ENCODE results near the gene FHOD3.

The FHOD3 gene

GRCh38 chr18:36536426-36536825 lies 238.9 kb downstream of the FHOD3 start:
- Mint-ChIP-seq H3K9me3 (no peaks in the 10 kb centered on the region), H3K36me3 (ENCODE audit: low read depth) (no peaks in the 10 kb centered on the region), H3K27ac (peak overlapping the region; percentile 77), H3K27me3 (ENCODE audit: low read depth, poor library complexity) (no peaks in the 10 kb centered on the region), H3K4me1 (peaks cover 31% of the 10 kb centered on the region), H3K4me3 (no peak overlapping the region)
- DNase-seq, result no peak
- TF ChIP-seq CTCF (IDR thresholded peaks at IDR 0.05), result no peak

GRCh38 chr18:36537289-36537688 lies 239.8 kb downstream of the FHOD3 start:
- Mint-ChIP-seq H3K27me3 (ENCODE audit: low read depth, poor library complexity) (no peaks in the 10 kb centered on the region), H3K36me3 (ENCODE audit: low read depth) (no peaks in the 10 kb centered on the region), H3K27ac (no peak overlapping the region), H3K9me3 (no peaks in the 10 kb centered on the region), H3K4me1 (peaks cover 31% of the 10 kb centered on the region), H3K4me3 (no peak overlapping the region)
- no peak for TF ChIP-seq CTCF (IDR thresholded peaks at IDR 0.05)
- no peak for DNase-seq

GRCh38 chr18:36539674-36540231 lies 242.2 kb downstream of the FHOD3 start:
- Mint-ChIP-seq H3K9me3 (no peaks in the 10 kb centered on the region), H3K27ac (no peak overlapping the region), H3K27me3 (ENCODE audit: low read depth, poor library complexity) (no peaks in the 10 kb centered on the region), H3K4me3 (no peak overlapping the region), H3K36me3 (ENCODE audit: low read depth) (no peaks in the 10 kb centered on the region), H3K4me1 (peaks cover 15% of the 10 kb centered on the region)
- no peak for TF ChIP-seq CTCF (IDR thresholded peaks at IDR 0.05)
- no peak for DNase-seq

- no peak for DNase-seq
- Mint-ChIP-seq H3K27me3 (ENCODE audit: low read depth, poor library complexity) (no peaks in the 10 kb centered on the region), H3K9me3 (peaks cover 4% of the 10 kb centered on the region), H3K27ac (no peak overlapping the region), H3K36me3 (ENCODE audit: low read depth) (no peaks in the 10 kb centered on the region), H3K4me1 (peaks cover 6% of the 10 kb centered on the region), H3K4me3 (no peak overlapping the region)
- no peak for TF ChIP-seq CTCF (IDR thresholded peaks at IDR 0.05)
Observed at GRCh38 chr18:36543030-36543429, 245.5 kb downstream of the FHOD3 start.

GRCh38 chr18:36543991-36544725 lies 246.6 kb downstream of the FHOD3 start:
- no peak overlapping the region for H3K4me3 Mint-ChIP-seq
- H3K27me3 Mint-ChIP-seq (ENCODE audit: low read depth, poor library complexity), result no peaks in the 10 kb centered on the region
- peaks cover 6% of the 10 kb centered on the region for H3K4me1 Mint-ChIP-seq
- H3K27ac Mint-ChIP-seq, result no peak overlapping the region
- no peak for DNase-seq
- no peak for TF ChIP-seq CTCF (IDR thresholded peaks at IDR 0.05)
- H3K36me3 Mint-ChIP-seq (ENCODE audit: low read depth), result peaks cover 7% of the 10 kb centered on the region
- peaks cover 14% of the 10 kb centered on the region for H3K9me3 Mint-ChIP-seq

All from nephron progenitor cell (in vitro differentiated cells).